A549 treated with Mapracorat at 1 μM for 4 hours (cell line): ENCODE data around the gene ITGB3BP. TPM values are rescaled to one million over a fixed set of nuclear protein-coding genes. Genes with fewer than 3 reads are reported as not detected.

Source experiments
- total RNA-seq: library from RNA; stranded (reverse); fragments of 200-300 nt; extraction: Qiagen RNA extraction; gene quantifications from 5 replicates; pipeline ENCODE4 v1.2.3, GENCODE V29; 2022

ITGB3BP gene
- total RNA-seq, result 22.2 to 27.5 TPM (median 23.5 TPM) in 5 replicates

GRCh38 chr1:63522891-63523728, at the start of gene ITGB3BP, which contains the start of gene EFCAB7:
Gene ITGB3BP, minus strand, starts transcription at chr1:63523225. Its CDS starts 92 bp downstream, at chr1:63523133.
Gene EFCAB7, plus strand, starts transcription at chr1:63523525. Its CDS starts 2,048 bp downstream, at chr1:63525573.

Other genes starting within 250 kb of the ITGB3BP start
- gene FOXD3, start 200.7 kb downstream of the ITGB3BP start, total RNA-seq, result 0.32 to 1.0 TPM (median 0.73 TPM) in 5 replicates
- gene ALG6, start 155.6 kb downstream of the ITGB3BP start, total RNA-seq, result 4.6 to 6.8 TPM (median 4.9 TPM) in 5 replicates
- gene EFCAB7, start 300 bp upstream of the ITGB3BP start, total RNA-seq, result 2.1 to 2.7 TPM (median 2.3 TPM) in 5 replicates
- 32.4 to 37.4 TPM (median 36.3 TPM) in 5 replicates for gene PGM1, start 70.2 kb upstream of the ITGB3BP start, total RNA-seq